H54 (cell line): ENCODE data around the gene CHST13.

Experiments
- DNase-seq: peaks from one replicate; pipeline ENCODE4 v3.0.0; 2011; ENCODE audit warnings: low spot score, mixed read lengths; ENCODE audit not compliant: insufficient read length
- FAIRE-seq: peaks from 3 replicates; lab custom pipeline; 2011; peaks lifted over from hg19 to GRCh38; lab: Jason Lieb, UNC
- POLR2A ChIP-seq: IDR thresholded peaks from 2 replicates; pipeline ENCODE4 v1.6.1; 2011; ENCODE audit warnings: low read depth, mild to moderate bottlenecking, low read length

The CHST13 gene

GRCh38 chr3:126519506-126520455 lies 4.2 kb upstream of the CHST13 start:
- no peak for FAIRE-seq
- TF ChIP-seq POLR2A: no peak
- no peak for DNase-seq

- no peak for TF ChIP-seq POLR2A
- no peak for FAIRE-seq
- DNase-seq: no peak
These were observed 2.6 kb upstream of the CHST13 start for GRCh38 chr3:126521122-126521891.

- no peak for TF ChIP-seq POLR2A
- DNase-seq: peak; percentile 88
- no peak for FAIRE-seq
These were observed 1.6 kb upstream of the CHST13 start for GRCh38 chr3:126522363-126522788.

- no peak for DNase-seq
- TF ChIP-seq POLR2A: no peak
- FAIRE-seq: no peak
These were observed 554 bp downstream of the CHST13 start for GRCh38 chr3:126524429-126524988.

GRCh38 chr3:126525091-126525852 lies 1.3 kb downstream of the CHST13 start:
- DNase-seq: no peak
- TF ChIP-seq POLR2A: no peak
- no peak for FAIRE-seq

GRCh38 chr3:126525853-126526667 lies 2.1 kb downstream of the CHST13 start:
- FAIRE-seq (no peak), DNase-seq (no peak)
- TF ChIP-seq POLR2A: no peak

GRCh38 chr3:126526668-126527005 lies 2.7 kb downstream of the CHST13 start:
- DNase-seq (no peak), FAIRE-seq (no peak)
- no peak for TF ChIP-seq POLR2A

GRCh38 chr3:126527006-126527405 lies 3.1 kb downstream of the CHST13 start:
- TF ChIP-seq POLR2A: no peak
- no peak for DNase-seq
- no peak for FAIRE-seq

- DNase-seq: no peak
- FAIRE-seq: no peak
- TF ChIP-seq POLR2A: no peak
These were observed 3.7 kb downstream of the CHST13 start for GRCh38 chr3:126527455-126528211.

GRCh38 chr3:126528419-126528799 lies 4.5 kb downstream of the CHST13 start:
- no peak for DNase-seq
- FAIRE-seq: no peak
- no peak for TF ChIP-seq POLR2A

GRCh38 chr3:126528800-126529541 lies 5.0 kb downstream of the CHST13 start:
- DNase-seq (no peak), FAIRE-seq (no peak)
- TF ChIP-seq POLR2A: no peak
